ENCODE measurements around the gene CCDC89. TPM values are rescaled to one million over a fixed set of nuclear protein-coding genes. Genes with fewer than 3 reads are reported as not detected.

The CCDC89 gene
- total and polyA plus RNA-seq, 5 donors: 0.42 to 1.0 (median 0.59) TPM

GRCh38 chr11:85647604-85648299 lies 38.2 kb downstream of the CCDC89 start, which contains the start of gene TMEM126A:
Gene TMEM126A (plus strand): TSS chr11:85647967. CDS start chr11:85650256, 2,289 bp downstream.
- no peaks in the 10 kb centered on the region for H3K27me3 ChIP-seq (ENCODE audit: control insufficient read depth, insufficient read depth)
- peaks cover 1% of the 10 kb centered on the region for H3K4me1 ChIP-seq (ENCODE audit: control insufficient read depth, insufficient read depth, low read length)
- H3K4me3 ChIP-seq (ENCODE audit: low read length): peak within 1 kb of the TSS; percentile 93
- peak; percentile 90 to 96 (median 95) for DNase-seq
- intact Hi-C loops (cut with DNase I): no loop called here
- ATAC-seq: peak; percentile 99
- H3K27ac ChIP-seq (ENCODE audit: low read length): peak within 1 kb of the TSS; percentile 92
- H3K9me3 ChIP-seq (ENCODE audit: control insufficient read depth, low read length): no peaks in the 10 kb centered on the region
- under 1% methylated on average over 33 of the region's 33 CpGs for WGBS

GRCh38 chr11:85647078-85647477 lies 38.9 kb downstream of the CCDC89 start:
- no peak for DNase-seq
- ATAC-seq: no peak
- peak overlapping the region; percentile 92 for H3K27ac ChIP-seq (ENCODE audit: low read length)
- H3K4me3 ChIP-seq (ENCODE audit: low read length): peak overlapping the region; percentile 93
- 30% methylated on average over 2 of the region's 2 CpGs for WGBS
- peaks cover 1% of the 10 kb centered on the region for H3K4me1 ChIP-seq (ENCODE audit: control insufficient read depth, insufficient read depth, low read length)
- H3K9me3 ChIP-seq (ENCODE audit: control insufficient read depth, low read length): no peaks in the 10 kb centered on the region
- intact Hi-C loops (cut with DNase I): no loop called here
- H3K27me3 ChIP-seq (ENCODE audit: control insufficient read depth, insufficient read depth): no peaks in the 10 kb centered on the region

GRCh38 chr11:85643191-85643614 lies 42.8 kb downstream of the CCDC89 start:
- peak in 2 of 3 donors; percentile 48 to 56 for DNase-seq
- WGBS: 20% methylated on average over 2 of the region's 2 CpGs
- Histone ChIP-seq H3K27ac (ENCODE audit: low read length) (no peak overlapping the region), H3K4me3 (ENCODE audit: low read length) (no peak overlapping the region), H3K27me3 (ENCODE audit: control insufficient read depth, insufficient read depth) (no peaks in the 10 kb centered on the region), H3K9me3 (ENCODE audit: control insufficient read depth, low read length) (no peaks in the 10 kb centered on the region), H3K4me1 (ENCODE audit: control insufficient read depth, insufficient read depth, low read length) (peaks cover 1% of the 10 kb centered on the region)
- intact Hi-C loops (cut with DNase I): no loop called here
- ATAC-seq: no peak

- H3K4me3 ChIP-seq (ENCODE audit: low read length): no peak overlapping the region
- no peak overlapping the region for H3K27ac ChIP-seq (ENCODE audit: low read length)
- DNase-seq (no peak), ATAC-seq (no peak)
- 80% methylated on average over 3 of the region's 3 CpGs for WGBS
- no peaks in the 10 kb centered on the region for H3K27me3 ChIP-seq (ENCODE audit: control insufficient read depth, insufficient read depth)
- intact Hi-C loops (cut with DNase I): no loop called here
- no peaks in the 10 kb centered on the region for H3K4me1 ChIP-seq (ENCODE audit: control insufficient read depth, insufficient read depth, low read length)
- no peaks in the 10 kb centered on the region for H3K9me3 ChIP-seq (ENCODE audit: control insufficient read depth, low read length)
Observed at GRCh38 chr11:85634747-85635146, 51.2 kb downstream of the CCDC89 start.

Other genes with a start within 250 kb of the CCDC89 start
- 10 to 100 TPM in 1 of 4 donors, 1 to 10 TPM in 3; 8.0 to 10.5 (median 9.6) TPM for gene DLG2, start 58.9 kb downstream of the CCDC89 start, total RNA-seq
- 2.3 TPM for gene DLG2, start 58.9 kb downstream of the CCDC89 start, polyA plus RNA-seq
- 10 to 100 TPM; 46.7 to 67.7 (median 54.8) TPM for gene TMEM126B, start 57.6 kb downstream of the CCDC89 start, total RNA-seq
- 106 TPM for gene TMEM126B, start 57.6 kb downstream of the CCDC89 start, polyA plus RNA-seq
- 10 to 100 TPM; 48.4 to 65.6 (median 58.1) TPM for gene TMEM126A, start 38.2 kb downstream of the CCDC89 start, total RNA-seq
- gene TMEM126A, start 38.2 kb downstream of the CCDC89 start, polyA plus RNA-seq: 140 TPM
- gene CREBZF, start 21.1 kb downstream of the CCDC89 start, total RNA-seq: 10 to 100 TPM; 16.1 to 19.9 (median 18.2) TPM
- gene CREBZF, start 21.1 kb downstream of the CCDC89 start, polyA plus RNA-seq: 17.0 TPM
- gene SYTL2, start 124.9 kb upstream of the CCDC89 start, total RNA-seq: 1 to 10 TPM; 4.3 to 7.3 (median 6.3) TPM
- gene SYTL2, start 124.9 kb upstream of the CCDC89 start, polyA plus RNA-seq: 5.1 TPM
- not detected for gene CCDC83, start 169.2 kb upstream of the CCDC89 start, total RNA-seq
- gene CCDC83, start 169.2 kb upstream of the CCDC89 start, polyA plus RNA-seq: not detected

All from right cardiac atrium (tissue), 5 donors.